ENCODE measurements around the gene S1PR5.

The S1PR5 gene

GRCh38 chr19:10491472-10492047, 25.7 kb downstream of the S1PR5 start:
- TF ChIP-seq CTCF (IDR thresholded peaks at IDR 0.05; ENCODE audit: insufficient read depth, low read length, poor library complexity, severe bottlenecking), result no peak
- TF ChIP-seq EZH2phosphoT487 (conservative IDR thresholded peaks at IDR 0.05; ENCODE audit: low read length), result no peak
- no peaks in the 10 kb centered on the region for H3F3A ChIP-seq (ENCODE audit: insufficient read depth)
- H3K27me3 ChIP-seq (ENCODE audit: low read length), result no peaks in the 10 kb centered on the region
- H3K4me3 ChIP-seq (ENCODE audit: insufficient read depth, low read length, poor library complexity, severe bottlenecking), result no peak overlapping the region
- no peaks in the 10 kb centered on the region for H3K9me2 ChIP-seq (replicated peaks; ENCODE audit: insufficient read depth, low read length)
- H3K27ac ChIP-seq (ENCODE audit: low read depth, low read length), result no peak overlapping the region
- H2AFZ ChIP-seq (ENCODE audit: low read depth, low read length, severe bottlenecking), result no peak overlapping the region
- no peaks in the 10 kb centered on the region for H4K20me1 ChIP-seq (ENCODE audit: low read depth, low read length)
- no peak overlapping the region for H3K9ac ChIP-seq (ENCODE audit: low read length)
- H3K4me2 ChIP-seq (ENCODE audit: low read depth, low read length, poor library complexity, severe bottlenecking), result no peak overlapping the region
- 0 out of 2 replicates have a peak, but pooled peaks cover 5% of the 10 kb centered on the region for H3K36me3 ChIP-seq (ENCODE audit: low read length)
- peaks cover 28% of the 10 kb centered on the region; the same call in 1 of the 2 replicates for H3K79me2 ChIP-seq (ENCODE audit: insufficient read depth, low read length)
- no peaks in the 10 kb centered on the region for H3K9me3 ChIP-seq (ENCODE audit: insufficient read depth, low read length)

GRCh38 chr19:10486551-10486950, 30.7 kb downstream of the S1PR5 start:
- Histone ChIP-seq H3K4me3 (ENCODE audit: insufficient read depth, low read length, poor library complexity, severe bottlenecking) (no peak overlapping the region), H3K27ac (ENCODE audit: low read depth, low read length) (no peak overlapping the region), H3K79me2 (ENCODE audit: insufficient read depth, low read length) (peaks cover 13% of the 10 kb centered on the region; the same call in 1 of the 2 replicates), H3K9me3 (ENCODE audit: insufficient read depth, low read length) (no peaks in the 10 kb centered on the region), H4K20me1 (ENCODE audit: low read depth, low read length) (no peaks in the 10 kb centered on the region), H3K27me3 (ENCODE audit: low read length) (no peaks in the 10 kb centered on the region), H2AFZ (ENCODE audit: low read depth, low read length, severe bottlenecking) (no peak overlapping the region), H3F3A (ENCODE audit: insufficient read depth) (peaks cover 12% of the 10 kb centered on the region), H3K36me3 (ENCODE audit: low read length) (peaks cover 11% of the 10 kb centered on the region; the same call in 1 of the 2 replicates), H3K4me2 (ENCODE audit: low read depth, low read length, poor library complexity, severe bottlenecking) (no peak overlapping the region), H3K9ac (ENCODE audit: low read length) (no peak overlapping the region), H3K9me2 (replicated peaks; ENCODE audit: insufficient read depth, low read length) (no peaks in the 10 kb centered on the region)
- TF ChIP-seq CTCF (IDR thresholded peaks at IDR 0.05; ENCODE audit: insufficient read depth, low read length, poor library complexity, severe bottlenecking) (no peak), EZH2phosphoT487 (conservative IDR thresholded peaks at IDR 0.05; ENCODE audit: low read length) (no peak)

GRCh38 chr19:10478903-10479384, 38.3 kb downstream of the S1PR5 start:
- no peaks in the 10 kb centered on the region for H3K27me3 ChIP-seq (ENCODE audit: low read length)
- no peak overlapping the region for H2AFZ ChIP-seq (ENCODE audit: low read depth, low read length, severe bottlenecking)
- no peaks in the 10 kb centered on the region for H3K9me3 ChIP-seq (ENCODE audit: insufficient read depth, low read length)
- H3K9ac ChIP-seq (ENCODE audit: low read length), result no peak overlapping the region
- H3K36me3 ChIP-seq (ENCODE audit: low read length), result no peaks in the 10 kb centered on the region
- H3K79me2 ChIP-seq (ENCODE audit: insufficient read depth, low read length), result no peaks in the 10 kb centered on the region
- H3K4me2 ChIP-seq (ENCODE audit: low read depth, low read length, poor library complexity, severe bottlenecking), result no peak overlapping the region
- no peak overlapping the region for H3K27ac ChIP-seq (ENCODE audit: low read depth, low read length)
- H3K9me2 ChIP-seq (replicated peaks; ENCODE audit: insufficient read depth, low read length), result no peaks in the 10 kb centered on the region
- no peaks in the 10 kb centered on the region for H4K20me1 ChIP-seq (ENCODE audit: low read depth, low read length)
- peaks cover 14% of the 10 kb centered on the region; the same call in 1 of the 2 replicates for H3F3A ChIP-seq (ENCODE audit: insufficient read depth)
- no peak overlapping the region for H3K4me3 ChIP-seq (ENCODE audit: insufficient read depth, low read length, poor library complexity, severe bottlenecking)
- TF ChIP-seq CTCF (IDR thresholded peaks at IDR 0.05; ENCODE audit: insufficient read depth, low read length, poor library complexity, severe bottlenecking) (no peak), EZH2phosphoT487 (conservative IDR thresholded peaks at IDR 0.05; ENCODE audit: low read length) (no peak)

Data from SU-DHL-6 (cell line).